Measurements from ENCODE around the gene HSDL2.

Gene HSDL2

DNA sequence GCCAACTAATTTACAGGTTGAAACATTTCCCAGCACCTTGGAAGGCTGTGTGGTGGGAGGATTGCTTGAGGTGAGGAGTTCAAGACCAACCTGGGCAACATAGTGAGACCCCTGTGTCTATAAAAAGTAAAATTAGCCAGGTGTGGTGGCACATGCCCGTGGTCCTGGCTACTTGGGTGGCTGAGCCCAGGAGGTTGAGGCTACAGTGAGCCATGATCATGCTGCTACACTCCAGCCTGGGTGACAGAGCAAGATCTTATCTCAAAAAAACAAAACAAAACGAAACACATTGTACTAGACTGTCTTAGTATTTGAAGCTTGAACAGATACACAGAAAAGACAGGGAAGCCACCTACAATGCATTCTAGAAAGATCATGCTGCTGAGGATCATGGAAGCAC, 2.8 kb upstream of the HSDL2 start:
- H3K4me3 ChIP-seq (replicated peaks; ENCODE audit: low read depth, low read length): no peak overlapping the region
- TF ChIP-seq CTCF (IDR thresholded peaks at IDR 0.05; ENCODE audit: low read length, missing control alignments): no peak
- DNase-seq (ENCODE audit: low read depth): no peak

GRCh38 chr9:112377684-112378327, 2.1 kb upstream of the HSDL2 start:
- no peak for TF ChIP-seq CTCF (IDR thresholded peaks at IDR 0.05; ENCODE audit: low read length, missing control alignments)
- peak overlapping the region; percentile 89 for H3K4me3 ChIP-seq (replicated peaks; ENCODE audit: low read depth, low read length)
- no peak for DNase-seq (ENCODE audit: low read depth)

DNA sequence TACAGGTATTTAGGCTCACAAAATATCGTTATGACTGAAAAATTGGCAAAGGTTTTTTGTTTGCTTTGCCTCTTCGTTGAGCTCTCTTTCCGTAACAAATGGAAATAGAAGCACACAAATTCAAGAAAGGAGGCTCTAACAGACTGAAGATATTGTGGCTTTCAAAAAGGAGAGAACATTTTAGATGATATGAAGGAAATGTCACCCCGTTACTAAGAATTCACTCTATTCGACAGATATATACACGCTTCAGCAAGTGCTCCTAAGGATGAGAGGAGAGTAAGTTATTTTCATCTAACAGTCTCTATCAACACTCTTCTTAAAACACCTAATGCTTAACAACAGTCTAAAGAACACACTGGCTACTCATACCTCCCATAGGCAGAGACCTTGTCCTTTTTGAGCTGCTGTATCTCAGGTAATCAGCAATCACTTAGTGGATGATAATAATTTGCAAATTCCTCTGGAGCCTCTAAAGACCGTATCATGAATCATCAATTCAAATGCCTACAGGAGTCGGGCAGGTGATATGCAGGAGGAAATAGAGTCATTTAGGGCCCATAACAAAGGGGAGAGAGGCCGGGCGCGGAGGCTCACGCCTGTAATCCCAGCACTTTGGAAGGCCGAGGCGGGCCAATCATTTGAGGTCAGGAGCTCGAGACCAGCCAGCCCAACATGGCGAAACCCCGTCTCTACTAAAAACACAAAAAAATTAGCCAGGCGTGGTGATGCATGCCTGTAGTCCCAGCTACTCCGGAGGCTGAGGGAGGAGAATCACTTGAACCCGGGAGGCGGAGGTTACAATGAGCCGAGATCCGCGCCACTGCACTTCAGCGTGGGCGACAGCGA, 1.4 kb upstream of the HSDL2 start:
- no peak for DNase-seq (ENCODE audit: low read depth)
- H3K4me3 ChIP-seq (replicated peaks; ENCODE audit: low read depth, low read length): peak overlapping the region; percentile 89
- TF ChIP-seq CTCF (IDR thresholded peaks at IDR 0.05; ENCODE audit: low read length, missing control alignments): no peak

- peak overlapping the region; percentile 89 for H3K4me3 ChIP-seq (replicated peaks; ENCODE audit: low read depth, low read length)
- TF ChIP-seq CTCF (IDR thresholded peaks at IDR 0.05; ENCODE audit: low read length, missing control alignments): no peak
- peak; percentile 99 for DNase-seq (ENCODE audit: low read depth)
Measured at GRCh38 chr9:112379177-112380101, 469 bp upstream of the HSDL2 start.

- peak; percentile 42 for DNase-seq (ENCODE audit: low read depth)
- H3K4me3 ChIP-seq (replicated peaks; ENCODE audit: low read depth, low read length): peak overlapping the region; percentile 89
- TF ChIP-seq CTCF (IDR thresholded peaks at IDR 0.05; ENCODE audit: low read length, missing control alignments): no peak
Measured at GRCh38 chr9:112380825-112381221, 915 bp downstream of the HSDL2 start.

- H3K4me3 ChIP-seq (replicated peaks; ENCODE audit: low read depth, low read length): no peak overlapping the region
- DNase-seq (ENCODE audit: low read depth): no peak
- no peak for TF ChIP-seq CTCF (IDR thresholded peaks at IDR 0.05; ENCODE audit: low read length, missing control alignments)
Measured at GRCh38 chr9:112382066-112382465, 2.2 kb downstream of the HSDL2 start.

Data from fibroblast of pulmonary artery (primary cell).